Heart right ventricle (tissue), 16 donors: Measurements from ENCODE around the gene LPO. TPM values are rescaled to one million over a fixed set of nuclear protein-coding genes. Genes with fewer than 3 reads are reported as not detected.

ENCODE experiments used
- ATAC-seq, 8 donors: fragments of 200-7000 bp; cut with Tn5 transposase; one replicate each; pipeline ENCODE4 v1.9.1; 2020; ENCODE audit warnings: mild to moderate bottlenecking in 8 of 8, moderate library complexity in 8 of 8, moderate number of reproducible peaks in 1 of 8
- DNase-seq, 2 donors: peaks; one replicate each; pipeline ENCODE4 v3.0.0-alpha.2; 2020
- H3K27ac ChIP-seq, 10 donors: fragments of 200-600 bp; sonication (generic) in 2 of 10; one replicate each; pipeline versions ENCODE4 v1.5.0 to v1.8.0; 2020 to 2022; ENCODE audit warnings: mild to moderate bottlenecking in 3 of 10
- H3K27me3 ChIP-seq, 7 donors: fragments of 200-600 bp; one replicate each; pipeline ENCODE4 v1.8.0; 2021 to 2022; ENCODE audit warnings: mild to moderate bottlenecking in 2 of 7
- H3K36me3 ChIP-seq, 9 donors: fragments of 200-600 bp; sonication (generic) in 1 of 9; one replicate each; pipeline versions ENCODE4 v1.5.0 to v1.8.0; 2020 to 2022; ENCODE audit warnings: mild to moderate bottlenecking in 2 of 9
- H3K4me1 ChIP-seq, 9 donors: fragments of 200-600 bp; sonication (generic) in 1 of 9; one replicate each; pipeline versions ENCODE4 v1.5.0 to v1.8.0; 2020 to 2022; ENCODE audit warnings: mild to moderate bottlenecking in 4 of 9
- H3K4me3 ChIP-seq, 10 donors: fragments of 200-600 bp; sonication (generic) in 2 of 10; one replicate each; pipeline versions ENCODE4 v1.5.0 to v1.8.0; 2020 to 2022; ENCODE audit warnings: mild to moderate bottlenecking in 7 of 10, moderate library complexity in 2 of 10
- H3K9me3 ChIP-seq, 11 donors: fragments of 200-600 bp in 10 of 11; sonication (generic) in 2 of 11; one replicate each; pipeline versions ENCODE4 v1.5.0 to v1.8.0; 2013 to 2022; ENCODE audit warnings: mild to moderate bottlenecking in 2 of 11, control low read depth in 1 of 11, moderate library complexity in 1 of 11
- CTCF ChIP-seq, 9 donors: fragments of 200-600 bp; sonication (generic) in 2 of 9; IDR thresholded peaks; one replicate each; pipeline versions ENCODE4 v1.5.0 to v1.8.0; 2021 to 2022; ENCODE audit warnings: antibody characterized with exemption in 9 of 9, mild to moderate bottlenecking in 5 of 9, moderate library complexity in 1 of 9
- WGBS, 2 donors: extraction: QIAGEN DNeasy Blood & Tissue Kit; methylation state at CpG; one replicate each; pipeline ENCODE4 v1.1.7; 2013; ENCODE audit warnings: inconsistent platforms in 1 of 2; 5-methylcytosine and 5-hydroxymethylcytosine counted together
- intact Hi-C, 10 donors: fragments of 100-400 bp; cut with DNase I; formaldehyde crosslinking; loops; one replicate each; pipeline versions ENCODE4 v1.11.1 to v1.14.2; 2022
- polyA plus RNA-seq, 2 donors: library from polyadenylated mRNA; stranded (reverse); fragments of 200-250 nt; gene quantifications; one replicate each; pipeline ENCODE4 v1.2.3, GENCODE V29; 2013
- total RNA-seq, 10 donors: library from RNA; stranded (reverse); fragmentation: NEBNext Ultra II Directional in 3 of 10; extraction: Animal tissue kit (Norgen Biotek cat#: 25700) in 3 of 10; gene quantifications; one replicate each; pipeline versions ENCODE4 v1.2.1 to v1.2.4, GENCODE V29; 2021 to 2023
- donor health status: Arrhythmogenic right ventricular cardiomyopathy.
- donor health status: ischemic (EF 13 %, LVEDD 7.1; RV severe dilation, severe dysfunction).
- donor health status: healthy with polysubstance abuse.
- donor health status: DM: no; HTN: yes; CAD: no.
- donor health status: DM: no; HTN: no; CAD: no.
- donor health status: ischemic (EF 25% LVEDD 6.9; RV normal size, moderate dysfunction).
- donor health status: ischemic (EF 25% LVEDD 5.7; RV mildly dilated, moderate dysfunction).
- donor health status: healthy.
- donor health status: DM: yes; HTN: yes; CAD: no.
- donor health status: Ischemic cardiomyopathy.
- donor health status: ischemic (EF 35%, LVEDD 5.7; RV mildly dilated, moderate dysfunction).
- donor health status: nonischemic (EF 11% LVEDD 7.7; RV severe dilation, severe dysfunction).
- donor health status: DM: yes; HTN: yes; CAD: no.
- donor health status: PGD.
- donor health status: ischemic (EF 29% LVEDD 5.4; RV normal size, mild dysfunction).
- donor health status: nonischemic (EF 23%, LVEDD 6.1; RV moderate dilation, normal function).

Gene LPO
- total and polyA plus RNA-seq, 12 donors, result not detected

GRCh38 chr17:58248955-58249269, 10.5 kb downstream of the LPO start:
- no peaks in the 10 kb centered on the region for H3K9me3 ChIP-seq
- H3K27me3 ChIP-seq, result peaks cover 0 to 81% (median 57%) of the 10 kb centered on the region in 7 donors
- ATAC-seq (peak in 2 of 8 donors; percentile 13 to 32), DNase-seq (no peak)
- no peaks in the 10 kb centered on the region for H3K36me3 ChIP-seq
- H3K4me3 ChIP-seq, result peak overlapping the region in 3 of 10 donors; percentile 26 to 56 (median 56)
- TF ChIP-seq CTCF (IDR thresholded peaks at IDR 0.05), result no peak
- peaks cover 0 to 11% (median 8%) of the 10 kb centered on the region in 9 donors for H3K4me1 ChIP-seq
- 12 to 13% methylated on average over 10 of the region's 10 CpGs for WGBS, 2 donors
- intact Hi-C loops, result loop anchor here in 3 of 10 donors (5.0 to 10.0 kb wide), 3 partner anchors 196 to 753 kb away; no protein-coding TSS in a partner anchor
- no peak overlapping the region for H3K27ac ChIP-seq

GRCh38 chr17:58249270-58250133, 11.1 kb downstream of the LPO start:
- intact Hi-C loops, result loop anchor here in 4 of 10 donors (5.0 to 10.0 kb wide), 4 partner anchors 175 to 753 kb away; no protein-coding TSS in a partner anchor
- Histone ChIP-seq H3K4me1 (peaks cover 0 to 11% (median 8%) of the 10 kb centered on the region in 9 donors), H3K36me3 (no peaks in the 10 kb centered on the region), H3K27ac (no peak overlapping the region), H3K27me3 (peaks cover 0 to 83% (median 62%) of the 10 kb centered on the region in 7 donors), H3K9me3 (no peaks in the 10 kb centered on the region), H3K4me3 (peak overlapping the region; percentile 26 to 56 (median 44))
- WGBS, 2 donors, result 5 to 6% methylated on average over 52 to 57 of the region's 57 CpGs
- TF ChIP-seq CTCF (IDR thresholded peaks at IDR 0.05), result peak; percentile 89 to 98 (median 96)
- DNase-seq (peak; percentile 51 to 72), ATAC-seq (peak; percentile 89 to 93 (median 91))

GRCh38 chr17:58250344-58251011, 12.1 kb downstream of the LPO start:
- no peak overlapping the region for H3K4me3 ChIP-seq
- TF ChIP-seq CTCF (IDR thresholded peaks at IDR 0.05), result no peak
- peaks cover 0 to 83% (median 65%) of the 10 kb centered on the region in 7 donors for H3K27me3 ChIP-seq
- no peaks in the 10 kb centered on the region for H3K36me3 ChIP-seq
- no peak for ATAC-seq
- 89 to 92% methylated on average over 12 of the region's 12 CpGs for whole genome bisulfite sequencing, 2 donors
- H3K4me1 ChIP-seq, result peaks cover 0 to 11% (median 8%) of the 10 kb centered on the region in 9 donors
- H3K27ac ChIP-seq, result no peak overlapping the region
- DNase-seq, result no peak
- intact Hi-C loops, result loop anchor here in 1 of 10 donors (10.0 kb wide), 1 partner anchor 174 kb away; no protein-coding TSS in a partner anchor
- no peaks in the 10 kb centered on the region for H3K9me3 ChIP-seq

- H3K27me3 ChIP-seq, result peaks cover 0 to 88% (median 58%) of the 10 kb centered on the region in 7 donors
- H3K27ac ChIP-seq, result no peak overlapping the region
- intact Hi-C loops, result loop anchor here in 1 of 10 donors (10.0 kb wide), 1 partner anchor 173 kb away; no protein-coding TSS in a partner anchor
- 56 to 59% methylated on average over 9 of the region's 9 CpGs for WGBS, 2 donors
- ATAC-seq (no peak), DNase-seq (no peak)
- no peak for TF ChIP-seq CTCF (IDR thresholded peaks at IDR 0.05)
- no peak overlapping the region for H3K4me3 ChIP-seq
- no peaks in the 10 kb centered on the region for H3K36me3 ChIP-seq
- peaks cover 0 to 11% (median 8%) of the 10 kb centered on the region in 9 donors for H3K4me1 ChIP-seq
- H3K9me3 ChIP-seq, result no peaks in the 10 kb centered on the region
These were observed 13.8 kb downstream of the LPO start for GRCh38 chr17:58252141-58252540.
